ENCODE results near the gene MED17.

MED17 gene, protein sequence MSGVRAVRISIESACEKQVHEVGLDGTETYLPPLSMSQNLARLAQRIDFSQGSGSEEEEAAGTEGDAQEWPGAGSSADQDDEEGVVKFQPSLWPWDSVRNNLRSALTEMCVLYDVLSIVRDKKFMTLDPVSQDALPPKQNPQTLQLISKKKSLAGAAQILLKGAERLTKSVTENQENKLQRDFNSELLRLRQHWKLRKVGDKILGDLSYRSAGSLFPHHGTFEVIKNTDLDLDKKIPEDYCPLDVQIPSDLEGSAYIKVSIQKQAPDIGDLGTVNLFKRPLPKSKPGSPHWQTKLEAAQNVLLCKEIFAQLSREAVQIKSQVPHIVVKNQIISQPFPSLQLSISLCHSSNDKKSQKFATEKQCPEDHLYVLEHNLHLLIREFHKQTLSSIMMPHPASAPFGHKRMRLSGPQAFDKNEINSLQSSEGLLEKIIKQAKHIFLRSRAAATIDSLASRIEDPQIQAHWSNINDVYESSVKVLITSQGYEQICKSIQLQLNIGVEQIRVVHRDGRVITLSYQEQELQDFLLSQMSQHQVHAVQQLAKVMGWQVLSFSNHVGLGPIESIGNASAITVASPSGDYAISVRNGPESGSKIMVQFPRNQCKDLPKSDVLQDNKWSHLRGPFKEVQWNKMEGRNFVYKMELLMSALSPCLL

DNA sequence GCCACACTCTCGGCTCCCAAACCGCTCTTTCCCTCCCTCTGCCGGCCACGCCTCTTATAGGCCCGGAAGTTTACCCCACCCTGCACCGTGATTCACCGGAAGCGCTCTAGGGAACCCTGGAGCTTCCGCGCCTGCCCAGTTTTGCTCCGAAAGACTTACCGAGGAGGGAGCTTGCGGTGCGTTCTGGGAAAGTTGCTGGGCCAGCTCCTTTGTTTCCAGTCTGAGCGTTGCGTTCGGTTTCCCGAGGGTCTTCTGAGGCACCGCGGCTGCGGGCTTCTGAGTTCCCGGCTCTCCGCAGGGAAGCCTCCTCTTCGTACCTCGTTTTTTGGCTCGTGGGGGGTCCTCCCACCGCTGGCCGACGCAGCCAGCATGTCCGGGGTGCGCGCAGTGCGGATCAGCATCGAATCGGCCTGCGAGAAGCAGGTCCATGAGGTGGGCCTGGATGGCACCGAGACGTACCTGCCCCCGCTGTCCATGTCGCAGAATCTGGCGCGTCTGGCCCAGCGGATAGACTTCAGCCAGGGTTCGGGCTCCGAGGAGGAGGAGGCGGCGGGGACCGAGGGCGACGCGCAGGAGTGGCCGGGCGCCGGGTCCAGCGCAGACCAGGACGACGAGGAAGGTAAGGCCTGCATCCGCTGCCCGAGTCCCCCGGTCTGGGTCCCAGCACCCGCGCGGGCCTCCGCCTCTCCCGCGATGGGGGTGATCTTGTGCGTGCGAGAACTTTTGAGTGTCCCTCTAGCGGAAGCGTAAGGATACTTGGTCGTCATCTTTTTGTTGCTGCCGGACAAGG lies at the start of gene MED17:
MED17 (plus strand) TSS at position 138 of the 790 bp plus-strand sequence; CDS start at position 370, 232 bp downstream.
- no peaks in the 10 kb centered on the region for H3K9me3 Mint-ChIP-seq
- H3K27ac Mint-ChIP-seq, result peak within 1 kb of the TSS; percentile 80
- ATAC-seq, result peak; percentile 98
- H3K36me3 Mint-ChIP-seq, result peaks cover 14% of the 10 kb centered on the region
- peak within 1 kb of the TSS; percentile 87 for H3K4me3 Mint-ChIP-seq
- H3K4me1 Mint-ChIP-seq, result peaks cover 39% of the 10 kb centered on the region
- no peaks in the 10 kb centered on the region for H3K27me3 Mint-ChIP-seq

DNA sequence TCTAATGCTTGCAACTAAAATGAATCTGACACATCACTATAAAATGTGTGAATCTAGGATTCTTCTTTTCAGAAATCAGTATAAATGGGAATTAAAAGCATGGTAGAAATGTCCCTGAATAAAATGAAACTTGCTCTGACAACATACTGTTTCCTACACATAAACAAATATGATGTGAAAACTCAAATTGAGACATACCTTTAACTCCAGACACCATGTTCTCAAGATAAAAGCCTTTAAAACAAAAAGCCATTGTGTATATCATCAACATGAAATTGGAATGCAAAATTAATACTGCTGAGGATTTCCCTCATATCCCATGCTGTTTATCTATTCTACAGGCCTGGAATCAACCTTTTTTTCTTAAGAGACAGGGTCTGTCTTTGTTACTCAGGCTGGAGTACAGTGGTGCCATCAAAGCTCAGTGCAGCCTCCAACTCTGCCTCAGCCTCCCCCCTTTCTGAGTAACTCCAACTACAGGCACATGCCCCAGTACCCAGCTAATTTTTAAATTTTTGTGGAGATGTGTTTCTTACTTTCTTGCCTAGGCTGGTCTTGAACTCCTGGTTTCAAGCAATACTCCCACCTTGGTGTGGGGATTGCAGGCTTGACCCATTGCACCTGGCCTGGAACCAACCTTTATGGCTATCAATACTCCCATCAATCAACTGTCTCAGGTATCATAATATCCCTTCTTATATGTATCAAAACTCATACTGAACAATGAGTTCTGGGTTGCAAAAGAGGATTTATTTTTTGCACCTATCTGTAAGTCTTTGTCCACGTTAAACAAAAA lies 49.5 kb upstream of the MED17 start:
- H3K27me3 Mint-ChIP-seq, result no peaks in the 10 kb centered on the region
- no peak for ATAC-seq
- H3K36me3 Mint-ChIP-seq, result peaks cover 59% of the 10 kb centered on the region
- no peaks in the 10 kb centered on the region for H3K9me3 Mint-ChIP-seq
- H3K27ac Mint-ChIP-seq, result peak overlapping the region; percentile 35
- no peak overlapping the region for H3K4me3 Mint-ChIP-seq
- peaks cover 51% of the 10 kb centered on the region for H3K4me1 Mint-ChIP-seq

DNA sequence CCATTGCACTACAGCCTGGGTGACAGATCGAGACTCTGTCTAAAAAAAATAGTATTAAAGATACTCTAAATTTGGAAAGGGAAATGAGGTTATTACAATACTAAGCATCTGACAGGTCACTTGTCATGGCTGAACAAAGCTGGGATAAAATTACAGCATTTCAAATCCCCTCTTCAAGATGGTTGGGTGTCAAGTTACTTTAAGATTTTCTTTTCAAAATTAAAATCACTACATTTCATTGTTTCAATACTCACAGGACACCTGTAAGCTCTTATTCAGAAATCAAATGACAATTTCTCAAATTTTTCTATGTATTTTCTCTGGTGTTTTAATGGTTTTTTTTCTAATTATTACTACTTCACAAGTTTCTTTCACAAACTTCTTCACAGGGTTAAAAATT lies 48.5 kb upstream of the MED17 start:
- Mint-ChIP-seq H3K4me3 (no peak overlapping the region), H3K27ac (peak overlapping the region; percentile 35)

DNA sequence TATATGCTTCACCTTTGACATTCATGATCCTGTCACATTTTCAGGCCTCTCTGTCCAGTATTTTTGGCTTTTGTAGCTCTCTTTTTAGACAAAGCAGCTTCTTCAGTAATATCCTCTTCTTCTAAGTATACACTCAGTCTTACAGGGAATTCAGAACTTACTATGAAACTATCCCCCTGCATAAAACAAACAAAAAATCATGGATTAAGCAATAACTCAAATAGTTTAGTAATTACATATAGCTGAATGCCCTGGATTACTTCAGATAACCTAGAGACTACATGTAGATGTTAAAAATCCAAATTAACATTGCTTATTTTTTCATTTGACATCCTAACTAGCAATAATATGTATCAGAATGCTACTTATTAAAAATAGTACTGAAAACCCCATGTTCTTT lies 48.0 kb upstream of the MED17 start:
- Mint-ChIP-seq H3K4me1 (peaks cover 57% of the 10 kb centered on the region), H3K27me3 (no peaks in the 10 kb centered on the region), H3K4me3 (no peak overlapping the region), H3K36me3 (peaks cover 67% of the 10 kb centered on the region), H3K27ac (peak overlapping the region; percentile 98), H3K9me3 (no peaks in the 10 kb centered on the region)
- no peak for ATAC-seq

More for the DNA sequence above, 48.5 kb upstream of the MED17 start:
- H3K36me3 Mint-ChIP-seq, result peaks cover 62% of the 10 kb centered on the region
- H3K9me3 Mint-ChIP-seq, result no peaks in the 10 kb centered on the region
- ATAC-seq, result no peak
- no peaks in the 10 kb centered on the region for H3K27me3 Mint-ChIP-seq
- peaks cover 57% of the 10 kb centered on the region for H3K4me1 Mint-ChIP-seq

DNA sequence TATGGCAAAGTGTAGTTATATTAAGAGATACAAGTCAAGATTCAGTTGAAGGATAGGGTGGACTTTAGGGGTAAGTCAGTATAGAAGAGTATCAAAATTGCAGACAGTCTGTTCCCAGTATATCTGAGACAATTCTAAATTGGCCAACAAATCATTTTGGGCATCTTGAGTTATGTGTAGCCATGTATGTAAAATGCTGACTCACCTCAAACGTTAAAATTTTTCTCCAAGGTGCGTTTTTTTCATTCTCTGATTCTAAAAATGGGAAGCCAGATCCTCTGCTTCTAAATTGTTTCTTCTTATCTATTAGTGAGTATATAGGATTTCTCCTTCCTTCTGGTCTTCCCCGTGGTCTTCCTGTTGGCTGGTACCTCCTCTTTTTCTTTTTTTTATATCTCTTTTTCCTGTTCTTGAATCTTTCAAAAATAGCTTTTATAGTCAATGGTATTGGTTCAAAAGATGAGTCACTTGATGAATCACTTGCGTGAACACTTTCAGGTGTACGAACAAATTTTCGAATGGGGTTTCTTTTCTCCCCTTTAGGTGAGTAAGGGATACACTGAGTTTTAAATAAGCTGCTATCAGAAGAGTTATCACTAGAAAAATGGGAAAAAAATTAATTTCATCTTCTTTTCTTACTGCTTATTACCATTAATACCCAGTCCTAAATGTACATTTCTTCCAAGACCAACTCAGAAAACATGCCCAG lies 46.0 kb upstream of the MED17 start:
- Mint-ChIP-seq H3K27me3 (no peaks in the 10 kb centered on the region), H3K4me1 (peaks cover 63% of the 10 kb centered on the region), H3K9me3 (no peaks in the 10 kb centered on the region), H3K27ac (peak overlapping the region; percentile 98), H3K36me3 (peaks cover 72% of the 10 kb centered on the region), H3K4me3 (peak overlapping the region; percentile 97)
- ATAC-seq, result no peak

DNA sequence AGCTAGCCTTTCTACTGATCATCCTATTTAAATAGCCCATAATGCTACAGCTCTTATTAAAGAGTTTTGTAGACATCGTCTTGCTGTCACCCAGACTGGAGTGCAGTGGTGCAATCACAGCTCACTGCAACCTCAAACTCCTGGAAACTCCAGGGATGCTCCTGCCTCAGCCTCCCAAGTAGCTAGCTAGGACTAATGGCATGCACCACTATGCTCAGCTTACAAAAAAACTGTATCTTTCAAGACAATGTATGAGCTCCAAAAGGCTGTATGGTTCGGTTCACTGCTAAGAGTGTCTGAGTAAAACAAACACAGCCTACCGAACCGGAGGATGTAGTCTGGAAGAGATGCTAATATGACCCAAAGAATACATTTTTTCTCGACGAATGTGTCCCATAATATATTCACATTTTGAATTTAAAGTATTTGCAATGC lies 45.4 kb upstream of the MED17 start:
- H3K27ac Mint-ChIP-seq, result peak overlapping the region; percentile 98
- peaks cover 78% of the 10 kb centered on the region for H3K36me3 Mint-ChIP-seq
- no peak for ATAC-seq
- H3K4me3 Mint-ChIP-seq, result peak overlapping the region; percentile 97
- peaks cover 63% of the 10 kb centered on the region for H3K4me1 Mint-ChIP-seq
- H3K9me3 Mint-ChIP-seq, result no peaks in the 10 kb centered on the region
- no peaks in the 10 kb centered on the region for H3K27me3 Mint-ChIP-seq

DNA sequence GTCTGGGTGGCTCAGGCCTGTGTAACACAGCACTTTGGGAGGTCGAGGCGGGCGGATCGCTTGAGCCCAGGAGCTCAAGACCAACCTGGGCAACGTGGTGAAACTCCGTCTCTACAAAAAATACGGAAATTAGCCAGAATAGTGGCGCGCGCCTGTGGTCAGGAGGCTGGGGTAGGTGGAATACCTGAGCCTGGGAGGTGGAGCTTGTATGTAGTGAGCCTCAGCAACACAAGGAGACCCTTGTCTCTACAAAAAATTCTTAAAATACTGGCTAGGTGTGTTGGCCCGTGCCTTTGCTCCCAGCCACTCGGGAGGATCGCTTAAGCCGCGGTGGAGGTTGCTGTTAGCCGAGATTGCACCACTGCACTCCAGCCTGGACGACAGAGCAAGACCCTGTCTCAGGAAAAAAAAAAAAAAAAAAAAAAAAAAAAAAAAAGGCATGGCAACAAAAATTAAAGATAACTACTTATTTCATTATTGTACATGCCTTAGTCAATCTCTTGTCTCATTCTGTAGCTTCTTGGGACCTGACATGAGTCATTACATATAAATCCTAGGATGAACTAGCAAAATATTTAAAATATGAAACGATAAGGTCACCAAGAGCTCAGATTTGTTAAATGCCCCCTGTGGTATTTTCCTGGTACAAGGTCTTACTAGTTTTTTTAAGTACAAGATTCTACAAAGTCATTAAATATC lies 43.9 kb upstream of the MED17 start:
- Mint-ChIP-seq H3K27ac (peak overlapping the region; percentile 98), H3K4me1 (peaks cover 53% of the 10 kb centered on the region), H3K36me3 (peaks cover 70% of the 10 kb centered on the region), H3K9me3 (no peaks in the 10 kb centered on the region), H3K4me3 (peak overlapping the region; percentile 97), H3K27me3 (no peaks in the 10 kb centered on the region)
- ATAC-seq, result no peak

DNA sequence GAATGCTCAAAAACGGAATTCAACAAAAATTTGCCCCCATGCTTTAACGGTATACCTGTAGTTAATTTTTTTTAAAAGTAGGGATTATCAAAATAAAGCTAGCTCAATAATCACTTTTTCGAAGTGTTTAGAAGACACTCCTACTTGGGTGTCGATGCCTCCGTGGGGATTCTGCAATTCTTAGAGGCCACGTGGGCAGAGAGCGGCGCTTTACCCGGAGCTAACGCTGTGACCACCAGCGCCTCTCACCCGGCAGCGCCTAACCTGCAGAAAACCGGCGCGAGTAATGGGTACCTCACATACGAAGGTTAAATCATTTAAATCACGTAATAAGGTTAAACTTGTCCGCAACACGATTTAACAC lies 43.4 kb upstream of the MED17 start:
- Mint-ChIP-seq H3K27me3 (no peaks in the 10 kb centered on the region), H3K4me1 (peaks cover 48% of the 10 kb centered on the region), H3K9me3 (no peaks in the 10 kb centered on the region), H3K36me3 (peaks cover 65% of the 10 kb centered on the region), H3K4me3 (peak overlapping the region; percentile 97), H3K27ac (peak overlapping the region; percentile 98)
- peak; percentile 75 for ATAC-seq

DNA sequence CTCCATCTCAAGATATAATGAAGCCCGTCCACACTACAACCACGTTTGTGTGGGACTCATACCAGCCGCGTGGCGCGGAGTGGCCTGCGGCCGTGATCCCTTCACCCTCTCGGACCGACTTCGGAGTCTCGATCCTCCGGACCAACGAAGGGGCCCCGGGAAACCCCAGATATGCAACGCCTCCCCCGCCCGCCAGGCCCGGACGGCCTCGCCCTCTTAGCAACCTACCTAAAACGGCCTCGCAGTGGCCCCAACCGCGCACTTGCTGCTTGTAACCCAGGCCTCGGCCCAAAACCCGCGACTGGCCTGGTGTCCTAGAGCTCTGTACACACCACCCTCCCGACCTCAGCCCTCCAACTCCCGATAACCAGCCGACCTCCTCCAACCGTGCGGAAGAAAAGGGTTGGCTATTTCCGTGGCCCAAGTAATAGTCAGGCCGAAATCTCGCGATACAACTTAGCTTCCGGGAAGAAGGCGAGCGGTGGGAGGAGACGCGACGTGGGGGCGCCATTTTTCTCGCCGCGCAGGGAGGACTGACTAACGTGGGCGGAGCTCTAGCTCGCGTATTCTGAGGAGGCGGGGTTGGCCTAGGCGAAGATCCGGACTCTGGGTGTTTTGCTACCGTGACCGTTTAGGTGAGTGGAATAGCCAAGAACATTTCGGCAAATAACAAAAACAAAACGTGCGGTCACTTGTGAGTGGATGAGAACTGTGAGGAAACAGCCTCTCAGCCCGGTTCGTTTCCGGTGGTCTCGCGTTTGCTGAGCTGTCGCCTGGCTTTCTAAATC lies 42.8 kb upstream of the MED17 start, which contains the start of the genes C11orf54 and TAF1D:
C11orf54 (plus strand) TSS at position 579 of the 788 bp plus-strand sequence. CDS start 5,722 bp downstream, outside the sequence.
TAF1D (minus strand) TSS at position 402 of the 788 bp plus-strand sequence. CDS start 2,191 bp downstream, outside the sequence.
- Mint-ChIP-seq H3K9me3 (no peaks in the 10 kb centered on the region), H3K27me3 (no peaks in the 10 kb centered on the region), H3K36me3 (peaks cover 59% of the 10 kb centered on the region), H3K4me3 (peak within 1 kb of the TSS; percentile 97), H3K4me1 (peaks cover 42% of the 10 kb centered on the region), H3K27ac (peak within 1 kb of the TSS; percentile 98)
- ATAC-seq, result peak; percentile 96

DNA sequence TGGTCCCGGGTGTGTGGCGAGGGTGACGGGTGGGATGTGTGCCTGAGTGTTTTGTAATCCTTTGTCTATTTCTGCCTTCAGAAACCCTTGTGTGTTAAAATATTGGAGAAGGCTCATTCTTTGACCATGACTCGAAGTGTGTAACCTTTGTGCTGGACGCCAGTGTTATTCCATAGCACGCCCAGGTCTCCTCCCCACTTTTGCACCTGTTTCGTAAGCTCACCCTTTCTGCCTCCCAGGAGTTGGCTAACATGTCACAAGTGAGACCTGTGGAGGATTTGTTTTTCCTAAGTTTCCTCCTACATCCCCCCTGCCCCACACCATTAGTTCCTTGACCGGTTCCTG lies 42.2 kb upstream of the MED17 start:
- no peaks in the 10 kb centered on the region for H3K9me3 Mint-ChIP-seq
- peaks cover 40% of the 10 kb centered on the region for H3K4me1 Mint-ChIP-seq
- peak overlapping the region; percentile 98 for H3K27ac Mint-ChIP-seq
- ATAC-seq, result no peak
- peak overlapping the region; percentile 97 for H3K4me3 Mint-ChIP-seq
- no peaks in the 10 kb centered on the region for H3K27me3 Mint-ChIP-seq
- H3K36me3 Mint-ChIP-seq, result peaks cover 54% of the 10 kb centered on the region

DNA sequence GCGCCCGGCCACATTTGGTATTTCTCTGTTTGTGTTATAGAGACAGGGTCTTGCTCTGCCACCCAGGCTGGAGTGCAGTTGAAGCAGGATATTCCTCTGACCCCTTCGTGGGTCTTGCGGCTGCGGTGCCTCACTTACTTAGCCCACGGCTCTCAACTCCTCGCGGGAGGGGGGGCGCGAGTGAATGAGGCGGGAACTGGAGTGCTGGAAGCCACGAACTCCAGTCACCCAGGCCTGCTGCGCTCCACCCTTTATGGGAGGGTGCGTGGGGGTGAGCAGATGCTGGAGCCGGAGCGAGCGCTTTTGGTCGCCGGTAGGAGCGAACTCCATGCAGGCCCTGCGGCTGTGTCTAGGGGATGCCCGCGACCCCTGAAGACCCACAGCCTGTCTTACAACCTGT lies 40.8 kb upstream of the MED17 start:
- Mint-ChIP-seq H3K36me3 (peaks cover 44% of the 10 kb centered on the region), H3K9me3 (no peaks in the 10 kb centered on the region), H3K27me3 (no peaks in the 10 kb centered on the region), H3K4me3 (peak overlapping the region; percentile 61), H3K27ac (no peak overlapping the region), H3K4me1 (peaks cover 25% of the 10 kb centered on the region)
- ATAC-seq, result no peak

DNA sequence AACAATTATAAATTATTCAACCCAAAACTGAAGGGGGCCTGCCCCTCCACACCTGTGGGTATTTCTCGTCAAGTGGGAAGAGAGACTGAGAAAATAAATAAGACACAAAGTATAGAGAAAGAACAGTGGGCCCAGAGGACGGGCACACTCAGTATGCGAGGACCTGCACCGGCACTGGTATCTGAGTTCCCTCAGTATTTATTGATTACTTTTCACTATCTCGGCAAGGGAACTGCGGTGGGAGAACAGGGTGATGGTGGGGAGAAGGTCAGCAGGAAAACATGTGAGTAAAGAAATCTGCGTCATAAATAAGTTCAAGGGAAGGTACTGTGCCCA lies 39.4 kb upstream of the MED17 start:
- H3K27ac Mint-ChIP-seq, result no peak overlapping the region
- no peaks in the 10 kb centered on the region for H3K9me3 Mint-ChIP-seq
- ATAC-seq, result no peak
- no peaks in the 10 kb centered on the region for H3K27me3 Mint-ChIP-seq
- peaks cover 12% of the 10 kb centered on the region for H3K4me1 Mint-ChIP-seq
- no peak overlapping the region for H3K4me3 Mint-ChIP-seq
- H3K36me3 Mint-ChIP-seq, result peaks cover 34% of the 10 kb centered on the region

Measured in stimulated activated memory B cell treated with anti-CD40 and anti-IgM and Interleukin-4, amounts not matched to agents 10 μg/mL and 1 μg/mL and 100 μg/mL, for 72 hours (primary cell).